Stimulated activated CD4-positive, alpha-beta T cell treated with anti-CD3 and anti-CD28 coated beads, Interleukin-4, amount 100 ng/mL, for 1 hour (primary cell): ENCODE measurements around the gene RAPH1.
"Not testable (repeated sequence)": the region's sequence is repeated elsewhere in the genome, so short reads cannot be mapped to it uniquely, and the experiment has no call there.

Experiments
- DNase-seq: peaks from one replicate; pipeline ENCODE4 v3.0.0-alpha.2; 2020

Gene RAPH1

DNA sequence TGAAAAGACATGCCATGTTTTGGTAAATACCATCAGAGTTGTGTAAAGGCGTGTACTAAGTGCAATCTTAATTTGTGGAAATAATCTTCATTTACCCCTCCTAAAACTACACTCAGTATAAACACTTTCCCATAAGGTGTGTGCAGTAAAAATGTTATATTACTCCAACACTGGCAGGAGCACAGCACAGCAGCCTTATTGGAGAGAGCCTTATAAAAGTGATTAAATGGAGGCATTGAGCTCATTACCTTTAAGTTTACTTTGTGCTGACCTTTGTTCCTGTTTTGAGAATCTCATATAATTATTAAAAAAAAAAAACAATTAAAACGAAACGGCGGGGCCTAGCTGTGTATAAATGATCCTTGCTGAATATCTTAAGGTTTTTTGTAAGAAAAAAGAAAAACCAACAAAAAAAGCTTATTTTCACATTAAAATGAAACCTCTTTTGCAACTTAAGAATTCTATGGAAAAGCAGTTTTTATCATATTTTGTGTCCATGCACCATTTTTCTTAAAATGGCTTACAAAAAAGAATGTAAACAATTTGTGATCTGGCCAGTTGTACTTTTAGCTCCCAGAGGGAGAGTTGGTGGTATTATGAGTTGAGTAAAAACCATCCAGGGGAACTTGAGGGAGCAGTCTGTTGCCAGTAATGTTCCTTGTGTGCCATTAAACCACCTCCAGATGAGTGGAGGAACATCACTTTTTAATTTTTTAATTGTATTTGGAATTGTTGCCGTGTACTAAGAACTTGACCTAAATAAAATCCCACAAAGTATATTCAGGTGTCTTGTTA lies 103.5 kb downstream of the RAPH1 start:
- no peak for DNase-seq

DNA sequence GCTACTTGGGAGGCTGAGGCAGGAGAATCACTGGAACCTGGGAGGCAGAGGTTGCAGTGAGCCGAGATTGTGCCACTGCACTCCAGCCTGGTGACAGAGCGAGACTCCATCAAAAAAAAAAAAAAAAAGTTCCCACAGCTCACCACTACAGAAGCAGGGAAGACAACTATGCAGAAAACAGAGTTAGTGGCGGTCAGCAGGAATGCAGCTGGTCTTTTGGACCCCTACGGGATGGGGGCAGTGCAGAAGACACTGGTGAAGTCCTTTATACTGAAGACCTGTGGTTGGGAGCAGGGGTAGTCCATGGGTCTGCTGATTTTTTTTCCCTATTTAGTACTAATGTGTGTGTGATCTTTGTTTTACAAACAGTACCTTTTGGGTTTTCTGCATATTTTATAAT lies 105.5 kb downstream of the RAPH1 start:
- not testable (repeated sequence) for DNase-seq

DNA sequence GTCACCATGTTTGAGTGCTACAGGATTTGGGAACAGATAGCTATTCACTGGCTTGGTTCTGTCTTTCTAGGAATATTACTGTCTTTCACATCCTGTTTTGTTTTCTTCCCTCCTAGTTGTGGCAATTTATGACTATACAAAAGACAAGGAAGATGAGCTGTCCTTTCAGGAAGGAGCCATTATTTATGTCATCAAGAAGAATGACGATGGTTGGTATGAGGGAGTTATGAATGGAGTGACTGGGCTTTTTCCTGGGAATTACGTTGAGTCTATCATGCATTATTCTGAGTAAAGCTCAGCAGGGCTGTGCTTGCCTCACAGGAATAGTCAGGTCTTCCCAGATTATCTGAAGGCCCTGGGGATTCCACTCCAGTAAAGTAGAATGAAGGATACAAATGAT lies 108.0 kb downstream of the RAPH1 start:
- no peak for DNase-seq

DNA sequence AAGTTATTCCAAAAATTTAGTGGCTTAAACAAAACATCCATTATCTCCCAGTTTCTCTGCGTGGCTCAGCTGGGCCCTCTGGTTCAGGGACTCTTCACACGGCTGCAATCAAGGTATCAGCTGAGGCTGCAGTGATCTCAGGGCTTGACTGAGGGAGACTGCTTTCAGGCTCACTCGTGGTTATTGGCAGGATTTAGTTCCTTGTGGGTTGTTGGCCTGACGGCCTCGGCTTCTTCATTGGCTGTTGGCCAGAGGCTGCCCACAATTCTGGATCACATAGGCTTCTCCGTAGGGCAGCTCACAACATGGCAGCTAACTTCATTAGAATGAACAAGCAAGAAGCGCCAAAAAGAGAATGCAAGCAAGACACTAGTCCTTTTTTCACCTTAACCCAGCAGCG lies 116.8 kb downstream of the RAPH1 start:
- no peak for DNase-seq

DNA sequence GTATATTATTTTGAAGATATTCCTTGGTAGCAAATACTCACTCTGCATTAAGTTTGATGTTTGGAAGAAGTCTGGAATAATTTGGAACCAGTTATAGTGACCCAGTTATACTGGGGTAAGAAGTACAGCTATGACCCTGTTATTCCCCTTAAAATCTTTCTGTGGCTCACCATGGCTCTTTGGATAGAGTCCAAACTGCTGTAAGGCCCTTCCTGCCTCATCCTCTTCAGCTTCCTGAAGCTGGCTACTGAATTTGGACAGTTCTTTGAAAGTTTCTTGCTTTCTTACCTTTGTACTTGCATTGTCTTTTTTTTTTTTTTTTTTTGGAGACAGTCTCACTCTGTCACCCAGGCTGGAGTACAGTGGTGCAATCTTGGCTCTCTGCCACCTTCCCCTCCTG lies 121.3 kb downstream of the RAPH1 start:
- no peak for DNase-seq

DNA sequence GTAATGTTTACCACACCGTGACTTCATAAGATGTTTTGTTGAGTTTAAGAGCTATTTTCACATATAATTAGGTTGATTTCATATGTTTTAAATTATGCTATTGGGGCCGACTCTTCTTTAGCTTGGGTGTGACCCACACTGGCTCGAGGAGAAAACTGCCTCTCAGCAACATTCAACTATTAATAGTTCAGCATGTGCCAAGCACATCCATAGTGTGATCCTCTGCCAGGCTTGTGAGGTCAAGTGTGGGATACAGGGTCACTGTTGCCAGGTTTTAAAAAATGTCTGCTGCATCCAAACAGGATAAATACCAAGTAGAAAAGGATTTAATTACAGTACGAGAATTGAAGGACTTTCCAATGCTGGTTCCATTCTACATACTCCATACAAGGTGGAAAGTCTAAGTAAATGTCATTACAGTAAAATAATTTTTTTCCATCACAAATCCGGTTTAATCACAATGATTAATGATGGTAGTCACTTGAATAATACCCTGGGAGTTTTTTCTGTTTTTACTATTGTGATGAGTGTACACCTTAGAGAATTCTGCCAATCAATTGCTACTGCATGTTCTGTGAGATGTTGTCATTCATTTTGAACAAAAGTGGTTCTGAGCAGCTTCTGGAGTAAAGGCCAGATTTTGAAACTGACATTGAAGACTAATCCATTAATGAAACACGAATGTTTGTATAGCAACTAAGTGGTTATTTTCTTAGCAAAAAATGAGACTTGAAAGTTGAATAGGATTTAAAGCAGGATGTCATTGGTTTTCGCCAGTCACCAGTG lies 122.4 kb downstream of the RAPH1 start:
- no peak for DNase-seq

DNA sequence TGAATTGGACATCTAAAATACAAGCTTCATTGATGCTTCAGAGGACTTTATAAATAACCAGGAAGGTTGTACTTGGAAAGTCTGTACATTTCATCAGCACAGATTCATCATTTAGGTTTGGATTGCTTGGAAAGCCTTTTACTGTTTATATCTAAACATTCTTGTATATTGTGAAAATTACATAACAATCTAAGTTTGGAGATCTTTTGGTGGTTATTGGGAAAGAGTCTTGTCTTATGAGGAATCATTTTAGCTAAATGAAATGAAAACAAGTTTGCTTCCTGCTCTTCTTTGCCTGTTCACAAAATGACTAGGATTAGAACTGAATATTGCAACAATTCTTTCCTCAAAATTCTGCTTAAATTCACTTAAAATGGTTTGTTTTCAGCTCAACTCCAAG lies 127.6 kb downstream of the RAPH1 start:
- DNase-seq, result no peak

DNA sequence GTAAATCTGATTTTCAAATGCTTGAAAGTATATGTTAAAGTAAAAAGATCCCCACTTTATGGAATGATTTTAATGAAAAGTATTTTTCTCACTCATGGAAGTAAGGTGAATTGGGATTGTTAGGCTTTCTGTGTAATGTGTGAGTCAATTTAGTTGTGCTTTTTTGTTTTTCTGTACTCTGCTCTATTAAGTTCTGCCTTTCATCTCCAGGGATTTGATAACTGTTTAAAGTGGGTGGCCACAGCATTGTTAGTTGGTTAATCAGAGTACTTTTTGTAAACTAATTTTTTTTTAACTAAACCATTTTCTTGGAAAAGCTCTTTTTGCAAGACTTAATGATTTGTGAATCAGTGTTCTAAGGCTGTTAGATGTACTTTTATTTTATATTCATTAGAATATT lies 130.1 kb downstream of the RAPH1 start:
- no peak for DNase-seq

DNA sequence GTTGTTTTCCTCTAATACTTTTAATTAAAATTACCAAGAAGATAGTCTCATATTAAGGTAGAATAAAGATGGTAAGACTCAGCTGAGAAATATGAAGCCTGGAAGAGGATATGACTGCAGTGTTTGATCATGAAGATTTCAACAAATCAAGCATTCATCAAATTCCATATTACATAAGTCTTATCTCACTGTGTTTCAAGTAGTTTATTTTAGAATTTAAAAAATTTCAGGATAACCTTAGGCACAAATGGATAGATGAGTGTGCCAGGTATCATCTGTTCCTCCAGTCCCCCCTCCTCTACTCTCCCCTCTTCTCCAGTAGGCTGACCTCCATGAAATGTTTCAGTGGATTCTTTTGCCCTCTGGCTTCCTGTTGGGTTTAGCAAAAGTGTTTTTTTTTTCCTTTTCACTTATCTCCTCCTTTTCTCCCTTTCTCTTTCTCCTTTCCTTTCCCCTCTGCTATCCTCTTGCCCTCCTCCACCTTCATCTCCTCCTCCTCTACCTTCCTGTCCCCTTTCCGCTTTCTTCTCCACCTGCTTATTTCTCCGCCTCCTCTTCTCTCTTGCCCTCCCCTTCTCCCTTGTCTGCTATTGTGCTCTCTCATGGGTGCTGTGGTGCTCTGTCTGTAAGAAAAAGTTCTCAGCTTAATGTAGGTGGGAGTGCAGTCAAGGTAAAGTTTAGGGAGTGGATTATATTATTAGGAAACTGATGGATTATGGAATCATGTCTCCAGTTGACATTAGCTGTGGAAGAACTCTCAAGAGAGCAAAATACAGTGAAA lies 134.1 kb downstream of the RAPH1 start:
- no peak for DNase-seq

DNA sequence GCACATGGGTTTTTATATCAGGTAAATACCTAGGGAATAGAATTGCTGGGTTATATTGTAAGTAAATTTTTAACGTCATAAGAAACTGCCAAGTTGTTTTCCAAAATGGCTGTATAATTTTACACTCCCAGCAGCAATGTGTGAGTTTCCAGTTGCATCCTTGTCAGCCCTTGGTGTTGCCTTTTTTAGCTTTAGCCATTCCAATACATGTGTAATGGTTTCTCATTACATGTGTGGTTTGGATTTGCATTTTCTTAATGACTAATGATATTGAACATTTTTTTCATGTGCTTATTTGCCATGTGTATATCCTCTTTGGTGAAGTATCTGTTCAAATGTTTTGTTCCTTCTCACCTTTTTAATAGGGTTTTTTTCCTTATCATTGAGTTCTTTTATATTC lies 136.1 kb downstream of the RAPH1 start:
- no peak for DNase-seq

DNA sequence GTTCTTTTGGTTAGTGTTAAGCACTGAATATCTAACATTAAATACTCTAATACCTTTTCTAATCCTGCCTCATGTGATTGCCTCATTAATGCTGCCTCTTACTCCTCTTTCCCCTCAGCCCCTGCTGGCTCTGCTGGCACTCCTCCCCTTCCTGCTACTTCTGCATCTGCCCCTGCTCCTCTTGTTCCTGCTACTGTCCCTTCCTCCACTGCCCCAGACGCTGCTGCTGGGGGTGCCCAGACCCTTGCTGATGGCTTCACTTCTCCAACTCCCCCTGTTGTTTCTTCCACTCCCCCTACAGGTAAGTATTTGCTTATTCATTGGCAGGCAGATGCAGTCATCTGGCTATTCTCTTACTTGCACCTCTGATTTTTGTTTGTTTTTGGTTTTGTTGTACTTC lies 138.4 kb downstream of the RAPH1 start:
- no peak for DNase-seq

DNA sequence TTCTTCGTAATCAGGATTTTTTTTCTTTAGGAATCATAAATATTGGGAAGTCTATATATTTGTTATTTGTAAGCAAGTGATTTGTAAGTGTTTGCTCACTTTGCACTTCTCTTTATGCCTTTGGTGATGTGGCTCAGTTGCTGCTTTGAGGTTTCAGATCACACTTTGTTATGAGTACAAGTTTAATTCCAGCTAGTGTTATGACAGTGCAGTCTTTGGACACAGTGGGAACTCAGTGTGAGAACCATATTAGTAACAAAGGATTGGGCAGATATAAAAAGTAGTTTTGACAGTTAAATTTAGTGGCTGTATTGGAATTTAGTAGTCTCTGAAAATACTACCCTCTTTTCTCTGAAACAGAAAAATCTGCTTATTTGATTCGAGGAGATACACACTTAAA lies 139.2 kb downstream of the RAPH1 start:
- no peak for DNase-seq

DNA sequence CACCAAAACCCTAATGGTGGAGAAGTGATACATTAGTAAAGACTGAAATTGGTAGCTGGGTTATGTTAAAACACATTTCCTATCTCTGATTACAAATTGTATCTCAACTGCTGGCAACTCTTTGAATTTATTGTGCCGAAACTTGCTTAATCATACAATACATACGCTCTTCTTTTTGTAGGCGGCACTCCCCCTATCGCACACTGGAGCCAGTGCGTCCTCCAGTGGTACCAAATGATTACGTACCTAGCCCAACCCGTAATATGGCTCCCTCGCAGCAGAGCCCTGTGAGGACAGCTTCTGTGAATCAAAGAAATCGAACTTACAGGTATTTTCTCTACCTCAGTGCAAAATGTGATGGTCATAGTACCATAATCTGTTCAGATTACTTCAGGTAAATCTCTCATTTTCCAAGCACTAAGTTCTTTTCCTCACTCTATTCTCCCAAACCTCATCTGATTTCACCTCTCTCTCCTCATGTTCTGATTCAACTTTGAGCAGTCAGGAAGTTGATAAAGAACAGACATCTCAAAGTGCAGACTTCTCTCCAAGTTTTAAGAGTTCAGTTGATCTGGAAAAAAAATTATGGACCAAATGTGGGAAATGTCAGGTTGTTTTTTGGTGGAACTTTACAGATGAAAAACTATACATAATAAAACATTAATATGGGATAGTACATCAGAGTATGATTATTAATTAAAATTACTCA lies 140.4 kb downstream of the RAPH1 start:
- DNase-seq, result no peak

DNA sequence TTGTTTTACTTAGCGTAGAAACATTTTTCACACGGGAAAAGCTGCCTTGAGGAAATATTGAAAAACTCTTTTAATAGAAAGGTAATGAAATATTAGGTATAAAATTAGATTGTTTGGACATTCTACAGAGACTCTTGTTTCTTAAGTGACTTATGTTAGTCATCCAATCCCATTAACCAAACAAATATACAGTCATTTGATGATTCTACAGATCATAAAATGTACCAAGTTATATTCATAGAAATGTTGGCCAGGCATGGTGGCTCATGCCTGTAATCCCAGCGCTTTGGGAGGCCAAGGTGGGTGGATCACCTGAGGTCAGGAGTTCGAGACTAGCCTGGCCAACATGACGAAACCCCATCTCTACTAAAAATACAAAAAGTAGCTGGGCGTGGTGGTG lies 146.9 kb downstream of the RAPH1 start:
- not testable (repeated sequence) for DNase-seq

DNA sequence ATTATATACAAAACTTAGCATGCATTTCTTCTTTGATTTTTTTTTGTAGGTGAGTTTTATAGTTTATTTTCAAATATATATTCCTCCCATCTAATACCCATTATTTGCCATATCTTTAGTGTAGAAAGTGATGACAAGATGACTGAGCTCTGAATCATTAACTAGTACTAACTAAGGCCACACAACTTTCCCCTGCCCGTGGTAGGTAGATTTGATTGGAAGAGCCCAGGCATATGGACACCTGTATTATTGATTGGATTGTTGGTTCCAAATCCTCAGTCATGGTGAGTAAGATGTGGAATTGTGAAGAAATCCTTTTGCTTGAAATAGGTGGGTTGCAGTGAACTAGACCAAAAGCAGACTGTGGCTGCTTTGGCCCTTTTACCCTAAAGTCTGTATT lies 152.1 kb downstream of the RAPH1 start:
- no peak for DNase-seq

DNA sequence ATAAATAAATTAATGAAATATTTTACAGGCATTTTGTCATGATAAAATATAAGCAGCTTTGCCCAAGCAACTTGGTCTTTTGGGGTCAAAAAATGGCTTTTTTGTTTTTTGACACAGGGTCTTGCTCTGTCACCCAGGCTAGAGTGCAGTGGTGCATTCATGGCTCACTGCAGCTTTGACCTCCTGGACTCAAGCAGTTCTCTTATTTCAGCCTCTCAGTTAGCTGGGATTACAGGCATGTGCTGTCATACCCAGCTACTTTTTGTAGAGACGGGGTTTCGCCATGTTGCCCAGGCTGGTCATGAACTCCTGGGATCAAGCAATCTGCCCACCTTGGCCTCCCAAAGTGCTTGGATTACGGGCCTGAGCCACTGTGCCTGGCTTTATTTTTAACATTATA lies 155.9 kb downstream of the RAPH1 start:
- no peak for DNase-seq

DNA sequence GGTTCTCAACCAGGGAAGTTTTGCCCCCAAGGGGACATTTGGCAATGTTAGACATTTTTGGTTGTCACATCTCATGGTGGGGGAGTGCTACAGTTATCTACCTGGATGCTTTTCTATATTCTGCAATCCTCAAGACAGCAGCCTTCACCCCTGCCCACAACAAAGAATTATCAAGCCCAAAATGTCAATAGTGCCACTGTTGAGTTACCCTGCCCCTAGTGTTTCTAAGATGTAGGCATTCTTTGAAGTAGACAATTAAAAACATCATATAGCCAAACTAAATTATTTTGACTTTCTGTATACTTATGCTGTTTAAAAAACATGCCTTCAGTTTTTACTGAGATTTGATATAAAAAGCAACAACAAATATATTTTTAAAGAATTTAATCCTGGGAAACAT lies 158.9 kb downstream of the RAPH1 start:
- DNase-seq, result no peak

DNA sequence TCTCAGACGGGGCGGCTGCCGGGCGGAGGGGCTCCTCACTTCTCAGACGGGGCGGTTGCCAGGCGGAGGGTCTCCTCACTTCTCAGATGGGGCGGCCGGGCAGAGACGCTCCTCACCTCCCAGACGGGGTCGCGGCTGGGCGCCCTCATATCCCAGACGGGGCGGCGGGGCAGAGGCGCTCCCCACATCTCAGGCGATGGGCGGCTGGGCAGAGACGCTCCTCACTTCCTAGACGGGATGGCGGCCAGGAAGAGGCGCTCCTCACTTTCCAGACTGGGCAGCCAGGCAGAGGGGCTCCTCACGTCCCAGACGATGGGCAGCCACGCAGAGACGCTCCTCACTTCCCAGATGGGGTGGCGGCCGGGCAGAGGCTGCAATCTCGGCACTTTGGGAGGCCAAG lies 162.4 kb downstream of the RAPH1 start:
- DNase-seq, result not testable (repeated sequence)

DNA sequence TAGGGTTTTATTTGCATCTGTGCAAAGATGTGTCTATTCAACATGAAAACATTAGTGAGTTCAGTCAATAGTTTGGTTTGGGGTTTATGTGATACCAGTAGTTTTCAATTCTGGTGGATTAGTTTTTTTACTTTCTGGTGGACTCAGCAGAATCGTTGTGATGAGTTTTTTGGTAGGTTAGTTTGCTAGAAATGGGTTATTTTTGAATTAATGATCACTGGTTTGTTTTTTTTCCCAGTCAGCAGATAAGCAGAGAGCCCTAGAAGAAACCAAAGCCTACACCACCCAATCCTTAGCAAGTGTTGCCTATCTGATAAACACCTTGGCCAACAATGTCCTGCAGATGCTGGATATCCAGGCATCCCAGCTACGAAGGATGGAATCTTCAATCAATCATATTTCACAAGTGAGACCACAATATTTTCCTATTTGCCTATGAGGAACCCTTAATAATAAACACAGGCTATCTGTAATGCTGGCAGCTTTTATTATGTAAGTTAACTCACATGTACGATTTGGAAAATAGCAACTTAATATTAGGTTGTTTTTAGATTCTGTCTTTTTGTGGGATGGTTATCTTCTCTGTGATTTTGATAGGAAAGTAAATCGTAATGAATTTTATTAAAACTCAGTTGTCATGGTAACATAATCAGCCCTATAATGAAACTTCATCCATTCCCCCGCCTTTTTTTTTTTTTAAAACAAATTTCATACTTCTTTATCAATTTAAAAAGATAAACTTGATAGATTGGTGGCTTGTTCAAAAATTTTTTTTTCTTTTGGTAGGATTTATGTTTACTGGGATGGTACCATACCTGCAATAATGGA lies 168.2 kb downstream of the RAPH1 start:
- DNase-seq, result no peak

DNA sequence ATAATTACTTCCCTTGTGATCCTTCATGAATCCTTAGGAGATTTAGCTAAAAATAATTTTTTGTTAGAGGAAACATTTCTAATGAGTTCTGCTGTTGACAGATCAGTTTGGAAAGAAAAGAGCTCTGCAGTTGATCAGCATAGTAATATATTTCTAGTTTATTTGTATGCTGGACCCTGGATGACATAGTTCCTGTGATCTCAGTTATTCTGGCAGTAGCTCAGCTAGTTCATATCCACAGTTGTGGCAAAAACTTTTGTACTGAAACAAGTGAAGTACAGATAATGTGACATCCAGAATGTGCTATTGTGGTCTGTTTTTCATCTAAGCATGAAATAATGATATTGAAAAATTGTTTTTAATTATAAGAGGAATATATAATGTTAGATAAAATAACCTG lies 173.2 kb downstream of the RAPH1 start:
- no peak for DNase-seq

DNA sequence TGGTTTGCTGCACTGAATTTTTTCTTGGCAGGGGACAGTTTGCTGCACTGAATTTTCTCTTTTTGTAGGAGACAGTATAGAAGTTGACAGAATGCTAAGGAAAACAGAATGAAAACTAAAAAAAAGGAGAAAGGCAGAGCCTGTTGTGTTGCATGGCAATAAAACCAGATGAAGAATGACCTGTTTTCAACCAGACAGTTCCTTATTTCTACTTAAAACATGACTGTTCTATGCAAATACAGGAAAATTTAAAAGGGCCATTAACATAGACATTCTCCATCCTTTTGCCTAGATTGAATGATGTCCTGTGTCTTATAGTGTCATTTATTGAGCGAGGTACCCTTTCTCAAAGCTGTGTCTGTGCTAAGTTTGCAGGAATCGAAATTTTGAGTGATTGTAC lies 173.6 kb downstream of the RAPH1 start:
- no peak for DNase-seq

DNA sequence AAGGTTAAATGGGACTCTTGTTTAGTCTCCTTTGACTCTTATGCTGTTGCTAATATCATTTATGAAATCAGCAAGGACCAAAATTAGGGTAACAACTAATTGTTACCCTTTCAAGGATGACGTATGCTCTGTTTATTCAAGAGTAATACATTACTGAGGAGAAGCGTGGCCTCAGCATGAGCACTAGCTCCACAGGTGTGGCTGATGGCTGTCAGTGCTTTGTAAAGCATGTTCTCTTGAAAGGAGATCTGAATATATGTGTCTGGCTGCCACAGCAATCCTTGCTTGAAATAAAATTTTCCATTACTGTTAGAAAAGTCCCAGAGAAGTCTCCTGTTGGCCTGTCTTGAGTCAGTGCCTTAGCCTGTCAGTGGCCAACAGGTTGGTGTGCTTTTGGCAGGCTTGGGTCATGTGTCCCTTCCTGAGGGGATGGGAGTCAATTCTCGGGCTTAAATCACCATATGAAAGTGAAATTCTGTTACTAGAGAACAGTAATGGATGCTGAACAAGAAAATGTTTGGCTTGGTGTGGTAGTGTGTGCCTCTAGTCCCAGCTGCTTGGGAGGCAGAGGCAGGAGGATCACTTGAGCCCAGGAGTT lies 174.2 kb downstream of the RAPH1 start:
- no peak for DNase-seq
